GM19455 (cell line): ENCODE data around the gene METTL3.

ENCODE experiments used
- ATAC-seq: cut with Tn5 transposase; IDR thresholded peaks from one replicate; pipeline ENCODE4 v1.9.1; 2021; ENCODE audit not compliant: unreplicated experiment

The METTL3 gene

DNA sequence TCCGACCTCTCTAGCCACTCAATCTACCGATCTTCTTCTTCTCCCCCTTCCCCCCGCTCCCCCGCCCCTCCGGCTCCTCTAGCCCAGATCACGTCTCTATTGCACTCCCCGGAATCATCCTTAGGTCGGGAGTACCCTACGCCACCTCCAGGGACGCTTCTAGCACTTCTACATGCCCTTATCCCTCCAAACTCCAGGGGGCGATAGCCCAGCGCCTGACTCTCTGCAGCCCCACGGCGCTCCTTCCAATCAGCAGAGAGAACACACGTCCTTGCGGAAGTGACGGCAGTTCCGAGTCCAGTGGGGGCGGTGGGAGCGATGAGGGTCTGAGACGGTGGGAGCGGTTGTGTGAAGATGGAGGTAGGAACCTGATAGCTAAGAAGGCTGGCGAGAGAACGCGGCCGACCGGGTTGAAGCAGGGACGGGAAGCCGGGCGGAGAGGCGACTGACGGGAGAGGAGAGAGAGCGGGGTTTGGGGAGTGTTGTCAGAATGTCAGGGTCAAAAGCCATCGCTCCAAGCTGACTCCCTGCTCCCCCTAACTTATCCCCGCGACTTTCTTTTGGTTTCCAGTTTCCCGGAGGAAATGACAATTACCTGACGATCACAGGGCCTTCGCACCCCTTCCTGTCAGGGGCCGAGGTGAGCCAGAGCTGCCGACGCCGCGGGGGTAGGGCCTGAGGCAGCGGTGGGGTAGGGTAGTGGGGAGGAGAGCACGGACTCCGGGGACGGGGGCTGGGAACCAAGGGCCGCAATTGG is 34.0 kb downstream of the METTL3 start, which contains the start of the genes RAB2B and TOX4:
TSS of gene RAB2B (minus strand) at position 35 of the 757 bp plus-strand sequence. CDS start 87 bp downstream, outside the sequence.
TSS of gene TOX4 (plus strand) at position 271 of the 757 bp plus-strand sequence. CDS start at position 355, 84 bp downstream.
- peak; percentile 98 for ATAC-seq

DNA sequence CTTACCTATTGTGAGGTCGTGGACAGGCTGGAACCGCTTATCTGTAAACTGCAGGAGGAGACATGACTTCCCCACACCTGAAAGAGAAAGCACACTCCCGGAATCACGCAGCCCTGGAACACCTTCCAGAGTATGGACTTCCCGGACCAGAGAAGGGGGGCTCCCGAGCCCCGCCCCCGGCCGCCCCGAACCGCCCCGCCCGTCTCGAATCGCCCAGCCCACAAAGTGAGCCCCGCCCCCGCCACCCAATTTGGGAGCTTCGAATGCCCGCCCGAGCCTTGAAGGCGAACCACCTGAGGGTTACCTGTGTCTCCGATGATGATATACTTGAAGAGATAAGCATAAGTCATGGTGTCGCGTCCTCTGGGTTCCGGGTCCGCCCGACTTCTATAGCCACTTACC is 34.6 kb downstream of the METTL3 start:
- ATAC-seq, result peak; percentile 30

DNA sequence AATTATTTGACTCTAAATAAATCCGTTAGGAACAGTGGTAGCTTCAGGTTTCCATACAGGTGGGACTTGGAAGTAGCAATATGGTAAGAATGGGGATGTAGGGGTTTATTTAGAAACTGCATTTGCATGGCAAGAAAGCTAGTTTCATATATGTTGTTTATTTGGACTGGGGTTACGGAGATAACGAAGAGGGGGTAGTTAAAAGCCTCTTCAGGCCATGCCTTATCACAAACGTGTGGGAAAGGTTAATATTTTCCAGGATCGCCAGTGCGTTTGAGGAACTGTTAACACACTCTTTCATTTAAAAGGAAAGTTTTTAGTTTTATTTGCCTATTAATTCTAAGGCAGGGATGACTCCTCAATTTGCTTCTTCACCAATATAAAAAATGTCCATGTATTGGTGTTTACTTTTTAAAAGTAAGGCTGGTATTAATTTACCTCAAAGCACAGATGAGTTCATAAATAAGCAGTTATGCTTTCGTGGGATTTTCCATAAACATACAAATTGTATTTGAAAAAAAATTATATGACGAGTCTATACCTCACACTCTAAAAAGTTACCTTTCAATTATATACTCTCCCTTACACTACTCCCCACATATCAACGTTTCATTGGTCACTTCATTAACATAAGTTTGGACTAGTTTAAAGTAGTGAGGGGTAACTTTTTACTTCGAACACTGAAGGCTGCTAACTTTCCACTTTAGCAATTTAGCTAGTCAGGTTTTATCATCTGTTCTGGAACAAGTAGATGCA is 35.2 kb downstream of the METTL3 start:
- no peak for ATAC-seq

DNA sequence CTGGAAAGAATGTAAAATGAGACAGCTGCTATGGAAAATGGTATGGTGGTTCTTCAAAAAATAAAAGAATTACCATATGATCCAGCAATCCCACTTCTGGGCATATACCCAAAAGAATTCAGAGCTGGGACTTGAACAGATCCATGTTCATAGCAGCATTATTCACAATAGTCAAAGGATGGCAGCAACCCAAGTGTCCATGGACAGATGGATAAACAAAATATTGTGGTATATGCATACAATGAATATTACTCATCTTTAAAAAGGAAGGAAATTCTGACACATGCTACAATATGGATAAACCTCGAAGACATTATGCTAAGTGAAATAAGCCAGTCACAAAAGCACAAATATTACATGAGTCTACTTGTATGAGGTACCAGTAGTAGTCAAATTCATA is 43.5 kb downstream of the METTL3 start:
- no peak for ATAC-seq

DNA sequence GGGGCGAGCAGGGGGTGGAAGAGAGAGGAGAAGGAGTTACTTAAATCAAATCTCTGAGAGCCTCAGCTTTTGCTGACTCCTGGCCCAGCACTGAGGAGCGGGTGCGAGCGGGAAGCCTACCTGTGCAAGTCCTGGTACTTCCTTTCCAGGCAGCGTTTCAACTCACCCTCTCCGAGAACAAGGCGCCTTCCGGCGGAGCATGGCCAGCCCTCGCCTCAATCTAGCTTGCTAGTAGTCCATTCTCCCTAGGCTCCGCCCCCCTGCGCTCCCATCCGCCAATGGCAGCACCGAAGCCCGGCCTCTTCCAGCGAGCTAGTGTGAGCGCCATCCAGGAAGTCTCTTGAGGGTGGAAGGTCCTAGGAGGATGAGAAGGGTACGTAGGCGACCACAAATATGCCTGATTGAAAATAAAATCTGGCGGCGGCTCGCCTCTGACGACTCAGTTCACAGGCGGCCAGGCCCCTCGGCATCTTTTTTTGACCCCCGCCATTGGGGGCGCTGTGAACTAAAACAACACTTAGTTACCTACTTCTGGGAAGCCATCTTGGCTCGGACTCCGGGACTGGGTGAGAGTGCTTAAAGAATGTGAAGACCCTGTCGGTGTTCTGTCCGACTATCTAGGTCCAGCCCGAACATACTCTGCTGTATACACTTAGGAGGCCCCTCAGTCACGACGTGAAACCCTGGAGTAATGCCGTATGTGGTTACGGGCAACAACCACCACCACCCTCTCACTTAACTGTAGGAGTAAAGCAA is 55.0 kb downstream of the METTL3 start, which contains the start of gene CHD8:
TSS of gene CHD8 (minus strand) at position 212 of the 756 bp plus-strand sequence. CDS start 24,480 bp downstream, outside the sequence.
- peak; percentile 96 for ATAC-seq

DNA sequence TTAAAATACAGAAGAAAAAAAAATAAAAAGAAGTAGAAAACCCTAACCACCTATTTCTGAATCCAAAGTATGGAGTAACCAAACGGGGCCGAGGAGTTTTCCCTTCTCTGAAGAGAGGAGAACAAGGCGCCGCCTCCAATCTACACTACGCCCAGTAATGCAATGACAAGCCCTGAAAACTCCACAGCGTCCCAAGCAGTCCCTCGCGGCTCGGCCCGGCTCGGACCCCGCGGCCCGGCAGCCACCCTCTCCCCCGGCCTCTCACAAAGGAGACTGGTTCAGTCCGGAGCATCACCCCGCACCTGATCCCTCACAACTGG is 55.6 kb downstream of the METTL3 start:
- ATAC-seq, result peak; percentile 14

DNA sequence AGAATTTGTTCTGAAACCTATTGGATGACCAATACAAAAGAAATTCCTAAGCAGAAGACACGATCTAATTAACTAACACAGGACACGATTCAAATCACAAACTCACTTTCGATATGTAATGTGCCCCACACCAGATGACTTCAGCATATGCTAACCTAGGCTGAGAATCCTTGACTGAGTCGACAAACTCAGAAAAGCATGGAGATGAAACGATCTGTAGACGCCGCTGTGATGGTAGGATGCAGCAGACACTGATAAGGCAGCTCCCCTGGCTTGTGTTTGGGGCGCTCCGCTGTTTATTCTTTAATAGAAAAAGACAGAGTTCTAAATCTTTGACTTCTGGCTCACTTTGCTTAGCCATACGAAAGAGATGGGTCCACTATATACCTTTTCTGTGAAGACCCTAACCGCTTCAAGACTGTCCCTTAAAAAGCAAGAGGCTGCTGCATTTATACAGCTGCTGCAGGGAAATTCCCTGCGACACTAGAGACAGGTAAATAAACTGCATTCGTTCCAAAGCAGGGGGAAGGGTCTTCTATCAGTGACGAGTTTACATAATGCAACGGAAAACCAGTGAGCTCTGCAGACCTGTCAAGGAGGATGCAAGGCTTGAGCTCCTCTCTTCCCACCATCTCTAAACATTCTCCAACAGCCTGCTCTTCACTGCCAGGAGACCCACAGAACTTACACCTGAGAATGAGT is 56.1 kb downstream of the METTL3 start:
- ATAC-seq, result no peak

DNA sequence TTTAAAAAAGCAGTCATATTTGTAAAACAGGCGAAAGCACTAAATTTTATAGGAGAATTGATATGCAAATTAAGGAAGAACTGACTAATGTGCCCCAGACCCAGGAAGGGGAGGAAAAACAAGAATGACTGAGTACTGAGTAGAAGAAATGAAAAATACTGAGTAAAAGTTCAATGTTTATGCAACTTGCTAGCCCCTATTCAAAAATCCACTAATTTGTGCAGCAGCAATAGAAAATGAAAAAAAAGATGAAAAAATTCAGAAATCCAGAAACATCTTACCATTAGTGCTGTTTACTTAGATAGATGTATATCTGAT is 61.3 kb downstream of the METTL3 start:
- no peak for ATAC-seq
